A673 (cell line): ENCODE results near the gene ARHGEF4.

Source experiments
- EZH2 ChIP-seq: fragments of 200-600 bp; sonication (generic); IDR thresholded peaks from 2 replicates; pipeline ENCODE4 v1.6.1; 2017; ENCODE audit warnings: borderline replicate concordance, low read depth, mild to moderate bottlenecking, mixed read lengths, antibody characterized with exemption, low read length; ENCODE audit not compliant: poor library complexity, severe bottlenecking
- TF ChIP-seq, protein P1 (sequence below): fragments of 300-800, 200-600 bp; sonication (generic); conservative IDR thresholded peaks from 2 replicates; pipeline ENCODE4 v1.5.1; 2017; ENCODE audit warnings: low read depth, mild to moderate bottlenecking, antibody characterized with exemption, low read length, moderate library complexity, mixed read lengths

GRCh38 chr2:130810490-130810889 lies 26.2 kb upstream of the ARHGEF4 start:
- TF ChIP-seq, protein P1, sequence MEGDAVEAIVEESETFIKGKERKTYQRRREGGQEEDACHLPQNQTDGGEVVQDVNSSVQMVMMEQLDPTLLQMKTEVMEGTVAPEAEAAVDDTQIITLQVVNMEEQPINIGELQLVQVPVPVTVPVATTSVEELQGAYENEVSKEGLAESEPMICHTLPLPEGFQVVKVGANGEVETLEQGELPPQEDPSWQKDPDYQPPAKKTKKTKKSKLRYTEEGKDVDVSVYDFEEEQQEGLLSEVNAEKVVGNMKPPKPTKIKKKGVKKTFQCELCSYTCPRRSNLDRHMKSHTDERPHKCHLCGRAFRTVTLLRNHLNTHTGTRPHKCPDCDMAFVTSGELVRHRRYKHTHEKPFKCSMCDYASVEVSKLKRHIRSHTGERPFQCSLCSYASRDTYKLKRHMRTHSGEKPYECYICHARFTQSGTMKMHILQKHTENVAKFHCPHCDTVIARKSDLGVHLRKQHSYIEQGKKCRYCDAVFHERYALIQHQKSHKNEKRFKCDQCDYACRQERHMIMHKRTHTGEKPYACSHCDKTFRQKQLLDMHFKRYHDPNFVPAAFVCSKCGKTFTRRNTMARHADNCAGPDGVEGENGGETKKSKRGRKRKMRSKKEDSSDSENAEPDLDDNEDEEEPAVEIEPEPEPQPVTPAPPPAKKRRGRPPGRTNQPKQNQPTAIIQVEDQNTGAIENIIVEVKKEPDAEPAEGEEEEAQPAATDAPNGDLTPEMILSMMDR, result no peak
- TF ChIP-seq EZH2, result no peak
